Activated naive CD4-positive, alpha-beta T cell treated with anti-CD3 and anti-CD28 coated beads, Interleukin-2, amount 10 ng/mL, durations not matched to agents 5 hours and 36 hours (primary cell): ENCODE results near the gene KRT20. TPM values are rescaled to one million over a fixed set of nuclear protein-coding genes. Genes with fewer than 3 reads are reported as not detected.

ENCODE experiments used
- total RNA-seq, 2 experiments: library from RNA; stranded (reverse); gene quantifications; one replicate each; pipeline ENCODE4 v1.2.3, GENCODE V29; 2021

The KRT20 gene, protein sequence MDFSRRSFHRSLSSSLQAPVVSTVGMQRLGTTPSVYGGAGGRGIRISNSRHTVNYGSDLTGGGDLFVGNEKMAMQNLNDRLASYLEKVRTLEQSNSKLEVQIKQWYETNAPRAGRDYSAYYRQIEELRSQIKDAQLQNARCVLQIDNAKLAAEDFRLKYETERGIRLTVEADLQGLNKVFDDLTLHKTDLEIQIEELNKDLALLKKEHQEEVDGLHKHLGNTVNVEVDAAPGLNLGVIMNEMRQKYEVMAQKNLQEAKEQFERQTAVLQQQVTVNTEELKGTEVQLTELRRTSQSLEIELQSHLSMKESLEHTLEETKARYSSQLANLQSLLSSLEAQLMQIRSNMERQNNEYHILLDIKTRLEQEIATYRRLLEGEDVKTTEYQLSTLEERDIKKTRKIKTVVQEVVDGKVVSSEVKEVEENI
- not detected for total RNA-seq

GRCh38 chr17:40884708-40885512 is at the start of gene KRT20:
KRT20 (minus strand) TSS chr17:40885242; CDS start chr17:40885185, 57 bp downstream.

GRCh38 chr17:40866838-40867237 is 18.2 kb downstream of the KRT20 start, which contains the start of gene KRT12:
KRT12 (minus strand) TSS chr17:40867223; CDS start chr17:40867186, 37 bp downstream.

Other genes with a start within 250 kb of the KRT20 start
- 100 to 1,000 TPM; 110 to 113 TPM for gene SMARCE1, start 237.4 kb downstream of the KRT20 start, total RNA-seq
- gene KRT222, start 220.1 kb downstream of the KRT20 start, total RNA-seq, result not detected
- not detected for gene KRT24, start 181.5 kb downstream of the KRT20 start, total RNA-seq
- not detected for gene KRT25, start 129.9 kb downstream of the KRT20 start, total RNA-seq
- gene KRT26, start 113.0 kb downstream of the KRT20 start, total RNA-seq, result not detected
- not detected for gene KRT27, start 102.7 kb downstream of the KRT20 start, total RNA-seq
- gene KRT28, start 85.3 kb downstream of the KRT20 start, total RNA-seq, result not detected
- gene KRT10, start 62.6 kb downstream of the KRT20 start, total RNA-seq, result 10 to 100 TPM; 23.9 to 29.7 TPM
- gene KRT12, start 18.0 kb downstream of the KRT20 start, total RNA-seq, result not detected
- gene KRT23, start 52.4 kb upstream of the KRT20 start, total RNA-seq, result not detected
- not detected for gene KRT39, start 81.7 kb upstream of the KRT20 start, total RNA-seq
- gene KRT40, start 99.1 kb upstream of the KRT20 start, total RNA-seq, result not detected
- gene KRTAP3-3, start 108.9 kb upstream of the KRT20 start, total RNA-seq, result not detected
- gene KRTAP3-2, start 114.7 kb upstream of the KRT20 start, total RNA-seq, result not detected
- gene KRTAP3-1, start 123.9 kb upstream of the KRT20 start, total RNA-seq, result not detected
- gene KRTAP1-5, start 142.0 kb upstream of the KRT20 start, total RNA-seq, result not detected
- not detected for gene KRTAP1-4, start 145.0 kb upstream of the KRT20 start, total RNA-seq
- gene KRTAP1-3, start 149.6 kb upstream of the KRT20 start, total RNA-seq, result not detected
- gene KRTAP1-1, start 156.2 kb upstream of the KRT20 start, total RNA-seq, result not detected
- gene KRTAP2-1, start 162.1 kb upstream of the KRT20 start, total RNA-seq, result not detected
- gene KRTAP2-2, start 170.0 kb upstream of the KRT20 start, total RNA-seq, result not detected
- not detected for gene KRTAP2-3, start 174.9 kb upstream of the KRT20 start, total RNA-seq
- gene KRTAP2-4, start 180.6 kb upstream of the KRT20 start, total RNA-seq, result not detected
- gene KRTAP4-7, start 198.9 kb upstream of the KRT20 start, total RNA-seq, result not detected
- gene KRTAP4-8, start 212.9 kb upstream of the KRT20 start, total RNA-seq, result not detected
- not detected for gene KRTAP4-16, start 217.0 kb upstream of the KRT20 start, total RNA-seq
- not detected for gene KRTAP4-9, start 220.1 kb upstream of the KRT20 start, total RNA-seq
- not detected for gene KRTAP4-11, start 233.1 kb upstream of the KRT20 start, total RNA-seq
- not detected for gene KRTAP4-12, start 238.9 kb upstream of the KRT20 start, total RNA-seq